ENCODE results near the gene BMPR1A. TPM values are rescaled to one million over a fixed set of nuclear protein-coding genes. Genes with fewer than 3 reads are reported as not detected.

The BMPR1A gene
- total RNA-seq, 1 donor from 2014 or later, result 32.6 TPM

DNA sequence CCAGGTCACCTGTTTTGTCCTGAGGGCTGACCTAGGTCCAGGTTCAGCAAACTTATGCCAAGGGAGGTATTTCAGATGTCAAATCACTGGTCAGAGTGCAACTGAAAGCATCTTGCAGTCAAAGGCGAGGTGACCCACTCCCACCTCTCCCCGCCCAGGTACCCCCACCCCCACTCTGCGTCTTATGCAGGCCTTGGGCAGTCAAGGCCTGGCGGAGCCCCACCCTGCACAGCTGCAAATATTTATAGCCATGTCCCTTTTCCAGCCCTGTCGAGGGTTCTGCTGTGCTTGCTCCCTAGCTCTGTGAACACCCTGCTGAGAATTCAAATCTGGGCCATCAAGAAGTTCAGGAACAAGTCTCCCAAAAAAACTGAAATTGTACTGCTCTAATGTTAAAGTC is 40.6 kb upstream of the BMPR1A start:
- FAIRE-seq (no peak), DNase-seq (ENCODE audit: low read depth) (no peak)
- TF ChIP-seq, protein P1, sequence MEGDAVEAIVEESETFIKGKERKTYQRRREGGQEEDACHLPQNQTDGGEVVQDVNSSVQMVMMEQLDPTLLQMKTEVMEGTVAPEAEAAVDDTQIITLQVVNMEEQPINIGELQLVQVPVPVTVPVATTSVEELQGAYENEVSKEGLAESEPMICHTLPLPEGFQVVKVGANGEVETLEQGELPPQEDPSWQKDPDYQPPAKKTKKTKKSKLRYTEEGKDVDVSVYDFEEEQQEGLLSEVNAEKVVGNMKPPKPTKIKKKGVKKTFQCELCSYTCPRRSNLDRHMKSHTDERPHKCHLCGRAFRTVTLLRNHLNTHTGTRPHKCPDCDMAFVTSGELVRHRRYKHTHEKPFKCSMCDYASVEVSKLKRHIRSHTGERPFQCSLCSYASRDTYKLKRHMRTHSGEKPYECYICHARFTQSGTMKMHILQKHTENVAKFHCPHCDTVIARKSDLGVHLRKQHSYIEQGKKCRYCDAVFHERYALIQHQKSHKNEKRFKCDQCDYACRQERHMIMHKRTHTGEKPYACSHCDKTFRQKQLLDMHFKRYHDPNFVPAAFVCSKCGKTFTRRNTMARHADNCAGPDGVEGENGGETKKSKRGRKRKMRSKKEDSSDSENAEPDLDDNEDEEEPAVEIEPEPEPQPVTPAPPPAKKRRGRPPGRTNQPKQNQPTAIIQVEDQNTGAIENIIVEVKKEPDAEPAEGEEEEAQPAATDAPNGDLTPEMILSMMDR (IDR thresholded peaks at IDR 0.05; ENCODE audit: insufficient read depth, low read length, severe bottlenecking), result no peak
- no peaks in the 10 kb centered on the region for H3K27me3 ChIP-seq (ENCODE audit: control insufficient read depth, insufficient read depth, low read length)
- no peaks in the 10 kb centered on the region for H3K36me3 ChIP-seq (ENCODE audit: control insufficient read depth, insufficient read depth, low read length)
- no peak overlapping the region for H3K4me3 ChIP-seq (ENCODE audit: low read depth, low read length)

DNA sequence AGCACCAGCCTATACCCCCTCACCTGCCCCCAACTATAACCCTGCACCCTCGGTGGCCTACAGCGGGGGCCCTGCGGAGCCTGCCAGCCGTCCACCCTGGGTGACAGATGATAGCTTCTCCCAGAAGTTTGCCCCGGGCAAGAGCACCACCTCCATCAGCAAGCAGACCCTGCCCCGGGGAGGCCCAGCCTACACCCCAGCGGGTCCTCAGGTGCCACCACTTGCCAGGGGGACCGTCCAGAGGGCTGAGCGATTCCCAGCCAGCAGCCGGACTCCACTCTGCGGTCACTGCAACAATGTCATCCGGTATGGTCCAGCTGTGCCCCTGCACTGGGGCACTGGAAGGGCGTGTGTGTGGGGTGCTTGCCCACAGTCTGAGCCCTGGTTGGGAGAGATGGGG is 40.0 kb upstream of the BMPR1A start:
- TF ChIP-seq, protein P1 (IDR thresholded peaks at IDR 0.05; ENCODE audit: insufficient read depth, low read length, severe bottlenecking), result no peak
- H3K4me3 ChIP-seq (ENCODE audit: low read depth, low read length), result no peak overlapping the region
- FAIRE-seq, result no peak

DNA sequence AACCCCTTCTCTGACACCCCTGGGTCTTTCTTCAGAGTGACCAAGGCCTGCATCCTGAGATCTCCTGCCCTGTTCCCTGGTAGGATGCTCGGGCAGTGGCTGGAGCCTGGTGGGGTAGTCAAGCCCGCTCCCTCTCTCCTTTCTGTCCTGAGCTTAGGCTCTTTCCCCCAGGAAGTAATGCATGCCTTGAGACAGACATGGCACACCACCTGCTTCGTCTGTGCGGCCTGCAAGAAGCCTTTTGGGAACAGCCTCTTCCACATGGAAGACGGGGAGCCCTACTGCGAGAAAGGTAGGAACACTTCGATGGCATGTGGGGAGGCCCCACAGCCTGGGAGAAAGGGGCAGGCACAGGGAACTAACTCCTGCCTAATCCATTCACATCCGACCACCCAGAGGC is 37.9 kb upstream of the BMPR1A start:
- no peaks in the 10 kb centered on the region for H3K36me3 ChIP-seq (ENCODE audit: control insufficient read depth, insufficient read depth, low read length)
- no peak for DNase-seq (ENCODE audit: low read depth)
- H3K4me3 ChIP-seq (ENCODE audit: low read depth, low read length), result no peak overlapping the region
- TF ChIP-seq, protein P1 (IDR thresholded peaks at IDR 0.05; ENCODE audit: insufficient read depth, low read length, severe bottlenecking), result no peak
- H3K27me3 ChIP-seq (ENCODE audit: control insufficient read depth, insufficient read depth, low read length), result peaks cover 3% of the 10 kb centered on the region
- no peak for FAIRE-seq

More for the DNA sequence above, 40.0 kb upstream of the BMPR1A start:
- no peaks in the 10 kb centered on the region for H3K36me3 ChIP-seq (ENCODE audit: control insufficient read depth, insufficient read depth, low read length)
- no peak for DNase-seq (ENCODE audit: low read depth)
- H3K27me3 ChIP-seq (ENCODE audit: control insufficient read depth, insufficient read depth, low read length), result peaks cover 2% of the 10 kb centered on the region

DNA sequence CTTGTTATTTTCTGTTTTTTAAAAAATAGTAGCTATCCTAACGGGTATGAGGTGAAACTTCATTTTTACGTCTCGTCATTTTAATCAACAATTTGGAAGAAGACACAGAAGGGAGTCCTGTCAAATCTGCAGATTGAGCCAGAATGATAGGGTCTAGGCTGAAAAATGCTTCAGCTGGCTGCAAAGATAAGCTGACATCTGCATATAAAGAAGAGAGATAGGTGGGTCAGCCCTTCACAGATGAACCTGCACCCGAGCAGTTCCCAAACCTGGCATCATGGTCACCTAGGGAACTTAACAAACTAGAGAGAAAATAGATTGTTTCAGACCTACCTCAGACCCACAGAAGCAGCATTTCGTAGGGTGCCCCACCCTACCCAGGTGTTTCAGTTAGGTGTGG is 35.2 kb upstream of the BMPR1A start:
- peaks cover 3% of the 10 kb centered on the region for H3K27me3 ChIP-seq (ENCODE audit: control insufficient read depth, insufficient read depth, low read length)
- no peaks in the 10 kb centered on the region for H3K36me3 ChIP-seq (ENCODE audit: control insufficient read depth, insufficient read depth, low read length)
- FAIRE-seq (no peak), DNase-seq (ENCODE audit: low read depth) (no peak)
- H3K4me3 ChIP-seq (ENCODE audit: low read depth, low read length), result no peak overlapping the region
- TF ChIP-seq, protein P1 (IDR thresholded peaks at IDR 0.05; ENCODE audit: insufficient read depth, low read length, severe bottlenecking), result no peak

DNA sequence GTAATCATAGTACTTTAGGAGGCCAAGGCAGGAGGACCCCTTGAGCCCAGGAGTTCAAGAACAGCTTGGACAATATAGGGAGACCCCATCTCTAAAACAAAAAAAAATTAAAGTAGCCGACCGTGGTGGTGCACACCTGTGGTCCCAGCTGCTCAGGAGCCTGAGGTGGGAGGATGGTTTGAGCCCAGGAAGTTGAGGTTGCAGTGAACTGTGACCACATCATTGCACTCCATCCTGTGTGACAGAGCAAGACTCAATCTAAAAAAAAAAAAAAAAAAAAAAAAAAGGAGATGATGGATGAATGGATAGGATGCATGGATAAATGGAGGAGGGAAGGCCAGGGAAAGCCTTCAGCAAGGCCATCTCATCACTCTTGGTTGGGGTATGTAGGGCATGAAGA is 33.4 kb upstream of the BMPR1A start:
- no peak for FAIRE-seq
- Histone ChIP-seq H3K27me3 (ENCODE audit: control insufficient read depth, insufficient read depth, low read length) (peaks cover 3% of the 10 kb centered on the region), H3K36me3 (ENCODE audit: control insufficient read depth, insufficient read depth, low read length) (no peaks in the 10 kb centered on the region), H3K4me3 (ENCODE audit: low read depth, low read length) (no peak overlapping the region)
- TF ChIP-seq, protein P1 (IDR thresholded peaks at IDR 0.05; ENCODE audit: insufficient read depth, low read length, severe bottlenecking), result no peak
- DNase-seq (ENCODE audit: low read depth), result no peak

- H3K4me3 ChIP-seq (ENCODE audit: low read depth, low read length), result no peak overlapping the region
- no peaks in the 10 kb centered on the region for H3K36me3 ChIP-seq (ENCODE audit: control insufficient read depth, insufficient read depth, low read length)
- TF ChIP-seq, protein P1 (IDR thresholded peaks at IDR 0.05; ENCODE audit: insufficient read depth, low read length, severe bottlenecking), result no peak
- peaks cover 3% of the 10 kb centered on the region for H3K27me3 ChIP-seq (ENCODE audit: control insufficient read depth, insufficient read depth, low read length)
- no peak for DNase-seq (ENCODE audit: low read depth)
- FAIRE-seq, result no peak
These were observed 32.0 kb upstream of the BMPR1A start for GRCh38 chr10:86724445-86724844.
